ENCODE measurements around the gene ATF7IP2.

DNA sequence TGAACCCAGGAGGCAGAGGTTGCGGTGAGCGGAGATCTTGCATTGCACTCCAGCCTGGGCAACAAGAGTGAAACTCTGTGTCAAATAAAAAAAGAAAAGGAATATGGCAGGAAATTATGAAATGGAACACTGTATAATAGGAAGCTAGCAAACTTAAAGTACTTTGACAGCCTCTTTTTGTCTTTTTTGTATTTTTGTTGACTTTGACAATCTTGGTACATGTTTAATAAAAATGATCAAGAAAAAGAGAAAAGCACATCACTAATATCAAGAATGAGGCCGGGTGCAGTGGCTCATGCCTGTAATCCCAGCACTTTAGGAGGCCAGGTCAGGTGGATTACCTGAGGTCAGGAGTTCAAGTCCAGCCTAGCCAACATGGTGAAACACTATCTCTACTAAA lies 5.5 kb downstream of the ATF7IP2 start:
- TF ChIP-seq, protein P1, sequence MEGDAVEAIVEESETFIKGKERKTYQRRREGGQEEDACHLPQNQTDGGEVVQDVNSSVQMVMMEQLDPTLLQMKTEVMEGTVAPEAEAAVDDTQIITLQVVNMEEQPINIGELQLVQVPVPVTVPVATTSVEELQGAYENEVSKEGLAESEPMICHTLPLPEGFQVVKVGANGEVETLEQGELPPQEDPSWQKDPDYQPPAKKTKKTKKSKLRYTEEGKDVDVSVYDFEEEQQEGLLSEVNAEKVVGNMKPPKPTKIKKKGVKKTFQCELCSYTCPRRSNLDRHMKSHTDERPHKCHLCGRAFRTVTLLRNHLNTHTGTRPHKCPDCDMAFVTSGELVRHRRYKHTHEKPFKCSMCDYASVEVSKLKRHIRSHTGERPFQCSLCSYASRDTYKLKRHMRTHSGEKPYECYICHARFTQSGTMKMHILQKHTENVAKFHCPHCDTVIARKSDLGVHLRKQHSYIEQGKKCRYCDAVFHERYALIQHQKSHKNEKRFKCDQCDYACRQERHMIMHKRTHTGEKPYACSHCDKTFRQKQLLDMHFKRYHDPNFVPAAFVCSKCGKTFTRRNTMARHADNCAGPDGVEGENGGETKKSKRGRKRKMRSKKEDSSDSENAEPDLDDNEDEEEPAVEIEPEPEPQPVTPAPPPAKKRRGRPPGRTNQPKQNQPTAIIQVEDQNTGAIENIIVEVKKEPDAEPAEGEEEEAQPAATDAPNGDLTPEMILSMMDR (IDR thresholded peaks at IDR 0.05): no peak
- TF ChIP-seq POLR2A (IDR thresholded peaks at IDR 0.05): no peak

All from adrenal gland (tissue), 5 donors.